SK-N-SH treated with all-trans-retinoic acid at 6 μM for 48 hours (cell line): ENCODE data around the gene LACRT.

ENCODE experiments used
- ATAC-seq: fragments of 200-7000 bp; cut with Tn5 transposase; 3 replicates; pipeline ENCODE4 v1.9.1; 2020; ENCODE audit warnings: mild to moderate bottlenecking, moderate library complexity
- ARNTL ChIP-seq: fragments of 450-650 bp; formaldehyde crosslinking; IDR thresholded peaks from 2 replicates; pipeline ENCODE4 v1.5.0; 2020; ENCODE audit warnings: low read depth, mild to moderate bottlenecking, moderate library complexity, borderline replicate concordance
- BACH2 ChIP-seq: fragments of 250-450 bp; sonication (Bioruptor Pico); IDR thresholded peaks from 2 replicates; pipeline ENCODE4 v1.9.0; 2021; ENCODE audit warnings: mild to moderate bottlenecking, borderline replicate concordance
- CSDC2 ChIP-seq: fragments of 250-450 bp; sonication (Bioruptor Pico); IDR thresholded peaks from 2 replicates; pipeline ENCODE4 v1.5.0; 2020; ENCODE audit warnings: mild to moderate bottlenecking, moderate library complexity
- ESRRG ChIP-seq: fragments of 250-450 bp; sonication (Bioruptor Pico); IDR thresholded peaks from 2 replicates; pipeline ENCODE4 v1.6.1; 2021; ENCODE audit warnings: mild to moderate bottlenecking
- GLIS3 ChIP-seq: fragments of 250-450 bp; sonication (Bioruptor Pico); IDR thresholded peaks from 2 replicates; pipeline ENCODE4 v1.5.0; 2020; ENCODE audit warnings: mild to moderate bottlenecking, moderate library complexity
- ISL1 ChIP-seq: fragments of 250-450 bp; sonication (Bioruptor Pico); IDR thresholded peaks from 2 replicates; pipeline ENCODE4 v2.1.2; 2022; ENCODE audit warnings: mild to moderate bottlenecking, moderate library complexity
- OSR1 ChIP-seq: fragments of 250-450 bp; sonication (Bioruptor Pico); IDR thresholded peaks from 2 replicates; pipeline ENCODE4 v1.8.0; 2022; ENCODE audit warnings: moderate library complexity, mild to moderate bottlenecking, inconsistent platforms
- PATZ1 ChIP-seq: fragments of 250-450 bp; sonication (Bioruptor Pico); IDR thresholded peaks from 2 replicates; pipeline ENCODE4 v1.8.0; 2020; ENCODE audit warnings: mild to moderate bottlenecking, moderate library complexity, borderline replicate concordance
- PPARA ChIP-seq: fragments of 250-450 bp; sonication (Bioruptor Pico); IDR thresholded peaks from 2 replicates; pipeline ENCODE4 v1.5.0; 2020; ENCODE audit warnings: mild to moderate bottlenecking, borderline replicate concordance
- RARB ChIP-seq: fragments of 250-450 bp; sonication (Bioruptor Pico); IDR thresholded peaks from 2 replicates; pipeline ENCODE4 v1.8.0; 2021; ENCODE audit warnings: mild to moderate bottlenecking, moderate library complexity
- TCF4 ChIP-seq: fragments of 250-450 bp; sonication (Bioruptor Pico); IDR thresholded peaks from 2 replicates; pipeline ENCODE4 v1.8.0; 2021; ENCODE audit warnings: mild to moderate bottlenecking, moderate library complexity, borderline replicate concordance
- TOX ChIP-seq: fragments of 250-450 bp; sonication (Bioruptor Pico); IDR thresholded peaks from 2 replicates; pipeline ENCODE4 v1.8.0; 2021; ENCODE audit warnings: mild to moderate bottlenecking, moderate library complexity, borderline replicate concordance
- TSHZ2 ChIP-seq: fragments of 250-450 bp; sonication (Bioruptor Pico); IDR thresholded peaks from 2 replicates; pipeline ENCODE4 v1.5.0; 2020; ENCODE audit warnings: mild to moderate bottlenecking, moderate library complexity
- ZC3H10 ChIP-seq: fragments of 250-450 bp; sonication (Bioruptor Pico); IDR thresholded peaks from 2 replicates; pipeline ENCODE4 v1.5.1; 2021; ENCODE audit warnings: mild to moderate bottlenecking, moderate library complexity
- ZFP3 ChIP-seq: fragments of 250-450 bp; sonication (Bioruptor Pico); IDR thresholded peaks from 2 replicates; pipeline ENCODE4 v1.5.0; 2020; ENCODE audit warnings: mild to moderate bottlenecking, moderate library complexity
- ZFP30 ChIP-seq: fragments of 450-650 bp; formaldehyde crosslinking; IDR thresholded peaks from 2 replicates; pipeline ENCODE4 v1.5.0; 2022; ENCODE audit warnings: mild to moderate bottlenecking, moderate library complexity
- ZNF565 ChIP-seq: fragments of 450-650 bp; formaldehyde crosslinking; conservative IDR thresholded peaks from 2 replicates; pipeline ENCODE4 v1.5.0; 2020; ENCODE audit warnings: low read depth, mild to moderate bottlenecking, moderate library complexity
- ZNF70 ChIP-seq: fragments of 450-650 bp; formaldehyde crosslinking; IDR thresholded peaks from 2 replicates; pipeline ENCODE4 v1.5.0; 2020; ENCODE audit warnings: mild to moderate bottlenecking, moderate library complexity
- TF ChIP-seq, protein P1 (sequence below): fragments of 250-450 bp; sonication (Bioruptor Pico); IDR thresholded peaks from 2 replicates; pipeline ENCODE4 v1.8.0; 2021; ENCODE audit warnings: low read depth, mild to moderate bottlenecking, moderate library complexity, borderline replicate concordance

Gene LACRT

GRCh38 chr12:54606556-54606955 is 28.1 kb downstream of the LACRT start (continued):
- no peak for TF ChIP-seq ZNF70 (CRISPR knock-in tag)

DNA sequence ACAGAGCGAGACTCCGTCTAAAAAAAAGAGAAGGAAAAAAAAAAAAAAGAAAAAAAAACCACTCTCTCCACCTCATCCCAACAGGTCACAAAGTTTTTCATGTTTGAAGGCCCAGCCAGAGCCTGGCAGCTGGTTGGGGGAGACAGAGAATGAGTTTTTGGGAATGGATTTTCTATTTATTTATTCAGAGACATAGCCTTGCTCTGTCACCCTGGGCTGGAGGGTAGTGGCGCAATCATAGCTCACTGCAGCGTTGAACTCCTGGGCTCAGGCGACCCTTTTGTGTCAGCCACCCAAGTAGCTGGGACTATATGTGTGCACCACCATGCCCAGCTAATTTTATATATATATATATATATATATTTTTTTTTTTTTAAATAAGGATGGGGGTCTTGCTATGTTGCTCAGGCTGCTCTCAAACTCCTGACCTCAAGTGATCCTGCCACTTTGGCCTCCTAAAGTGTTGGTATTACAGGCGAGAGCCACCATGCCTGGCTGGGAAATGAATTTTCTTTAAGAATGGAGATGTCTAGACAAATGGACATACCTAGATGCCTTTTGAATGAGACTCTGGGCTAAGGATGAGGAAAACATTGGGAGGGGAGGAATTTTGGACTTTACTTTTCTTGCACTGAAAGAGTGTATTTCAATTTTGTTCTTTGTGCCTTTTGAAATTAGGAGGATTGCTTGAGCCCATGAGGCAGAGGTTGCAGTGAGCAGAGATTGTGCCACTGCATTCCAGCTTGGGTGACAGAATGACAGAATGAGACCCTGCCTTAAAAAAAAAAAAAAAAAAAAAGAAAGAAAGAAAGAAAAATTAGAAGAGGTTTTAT is 29.3 kb downstream of the LACRT start:
- no peak for ATAC-seq
- TF ChIP-seq PPARA (CRISPR knock-in tag) = no peak
- no peak for TF ChIP-seq BACH2 (CRISPR knock-in tag)

- ATAC-seq = no peak
- TF ChIP-seq ZNF565 (no peak), CSDC2 (CRISPR knock-in tag) (no peak), TSHZ2 (CRISPR knock-in tag) (no peak), TCF4 (no peak)
Measured at GRCh38 chr12:54604436-54604835, 30.3 kb downstream of the LACRT start.

GRCh38 chr12:54603872-54604271 is 30.8 kb downstream of the LACRT start:
- TF ChIP-seq ZC3H10 (CRISPR knock-in tag) (no peak), PATZ1 (no peak), ISL1 (CRISPR knock-in tag) (no peak), ZNF565 (no peak), OSR1 (no peak), TSHZ2 (CRISPR knock-in tag) (no peak), ESRRG (CRISPR knock-in tag) (no peak), CSDC2 (CRISPR knock-in tag) (no peak), TOX (CRISPR knock-in tag) (no peak), ARNTL (CRISPR knock-in tag) (no peak), ZFP30 (CRISPR knock-in tag) (no peak), ZFP3 (CRISPR knock-in tag) (no peak), GLIS3 (CRISPR knock-in tag) (no peak), BACH2 (CRISPR knock-in tag) (no peak), PPARA (CRISPR knock-in tag) (no peak), RARB (CRISPR knock-in tag) (no peak)
- TF ChIP-seq, protein P1, sequence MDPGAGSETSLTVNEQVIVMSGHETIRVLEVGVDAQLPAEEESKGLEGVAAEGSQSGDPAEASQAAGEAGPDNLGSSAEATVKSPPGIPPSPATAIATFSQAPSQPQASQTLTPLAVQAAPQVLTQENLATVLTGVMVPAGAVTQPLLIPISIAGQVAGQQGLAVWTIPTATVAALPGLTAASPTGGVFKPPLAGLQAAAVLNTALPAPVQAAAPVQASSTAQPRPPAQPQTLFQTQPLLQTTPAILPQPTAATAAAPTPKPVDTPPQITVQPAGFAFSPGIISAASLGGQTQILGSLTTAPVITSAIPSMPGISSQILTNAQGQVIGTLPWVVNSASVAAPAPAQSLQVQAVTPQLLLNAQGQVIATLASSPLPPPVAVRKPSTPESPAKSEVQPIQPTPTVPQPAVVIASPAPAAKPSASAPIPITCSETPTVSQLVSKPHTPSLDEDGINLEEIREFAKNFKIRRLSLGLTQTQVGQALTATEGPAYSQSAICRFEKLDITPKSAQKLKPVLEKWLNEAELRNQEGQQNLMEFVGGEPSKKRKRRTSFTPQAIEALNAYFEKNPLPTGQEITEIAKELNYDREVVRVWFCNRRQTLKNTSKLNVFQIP = no peak
- TF ChIP-seq, all 23 proteins: peak for 0
- ATAC-seq = no peak
